Cerebellar nuclear complex (tissue), 1 donor: ENCODE measurements around the gene ATAT1.

ENCODE experiments used
- DNase-seq, 2 experiments: peaks; one replicate each; lab custom pipeline; 2025; lab: John Stamatoyannopoulos, UW

Gene ATAT1

DNA sequence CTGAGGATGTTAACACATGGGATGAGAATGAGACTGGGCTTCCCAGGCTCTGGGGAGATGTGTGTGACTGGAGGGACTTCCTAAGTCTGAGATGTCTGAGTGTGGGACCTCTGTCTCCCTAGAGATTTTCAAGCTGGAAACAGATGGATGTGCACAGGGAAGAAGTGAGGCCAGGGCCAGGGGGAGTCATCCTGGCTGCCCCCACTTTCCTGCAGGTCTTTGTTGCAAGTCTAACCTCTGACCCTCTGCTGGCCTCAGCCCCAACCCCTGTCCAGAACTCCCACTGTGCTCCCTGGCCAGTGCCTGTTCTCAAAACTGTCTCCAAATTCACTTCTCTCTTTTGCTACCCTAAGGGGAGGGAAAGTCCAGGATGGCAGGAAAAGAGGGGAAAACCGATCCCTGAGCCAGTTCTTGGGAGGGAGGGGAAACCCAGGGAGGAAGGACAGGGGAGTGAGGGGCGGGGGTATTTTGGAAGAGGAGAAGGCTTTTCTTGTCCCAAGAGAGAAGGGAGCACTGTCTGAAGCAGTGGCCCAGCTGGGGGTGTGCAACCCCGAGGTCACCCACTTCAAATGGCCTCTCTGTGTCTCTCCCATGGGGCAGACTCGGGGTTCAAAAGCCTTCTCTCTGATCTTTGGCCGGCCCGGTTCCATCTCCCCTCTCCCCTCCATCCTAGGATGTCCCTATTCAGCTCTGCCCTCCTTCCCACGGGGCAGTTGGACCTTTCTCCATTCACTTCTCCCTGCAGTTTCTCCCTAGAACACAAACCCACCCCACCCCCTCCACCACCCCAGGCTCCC, 56.7 kb downstream of the ATAT1 start:
- no peak for DNase-seq

DNA sequence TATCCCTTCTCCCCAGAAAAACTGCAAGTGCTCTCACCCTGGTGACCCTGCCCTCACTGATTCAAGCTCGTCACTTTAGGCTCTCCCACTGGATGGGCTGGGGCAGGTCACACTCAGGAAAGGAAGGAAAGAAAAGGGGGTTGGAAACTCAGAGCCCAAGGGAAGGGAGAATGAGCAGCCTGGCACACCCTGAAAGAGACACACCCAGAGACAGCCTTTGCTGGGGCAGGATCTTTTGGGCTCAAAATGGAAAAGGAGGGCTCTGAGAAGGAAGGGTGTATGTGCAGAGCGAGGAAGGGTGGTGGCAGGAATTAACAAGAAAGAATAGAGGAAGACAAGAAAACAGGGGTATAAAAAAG, 57.3 kb downstream of the ATAT1 start:
- no peak for DNase-seq

DNA sequence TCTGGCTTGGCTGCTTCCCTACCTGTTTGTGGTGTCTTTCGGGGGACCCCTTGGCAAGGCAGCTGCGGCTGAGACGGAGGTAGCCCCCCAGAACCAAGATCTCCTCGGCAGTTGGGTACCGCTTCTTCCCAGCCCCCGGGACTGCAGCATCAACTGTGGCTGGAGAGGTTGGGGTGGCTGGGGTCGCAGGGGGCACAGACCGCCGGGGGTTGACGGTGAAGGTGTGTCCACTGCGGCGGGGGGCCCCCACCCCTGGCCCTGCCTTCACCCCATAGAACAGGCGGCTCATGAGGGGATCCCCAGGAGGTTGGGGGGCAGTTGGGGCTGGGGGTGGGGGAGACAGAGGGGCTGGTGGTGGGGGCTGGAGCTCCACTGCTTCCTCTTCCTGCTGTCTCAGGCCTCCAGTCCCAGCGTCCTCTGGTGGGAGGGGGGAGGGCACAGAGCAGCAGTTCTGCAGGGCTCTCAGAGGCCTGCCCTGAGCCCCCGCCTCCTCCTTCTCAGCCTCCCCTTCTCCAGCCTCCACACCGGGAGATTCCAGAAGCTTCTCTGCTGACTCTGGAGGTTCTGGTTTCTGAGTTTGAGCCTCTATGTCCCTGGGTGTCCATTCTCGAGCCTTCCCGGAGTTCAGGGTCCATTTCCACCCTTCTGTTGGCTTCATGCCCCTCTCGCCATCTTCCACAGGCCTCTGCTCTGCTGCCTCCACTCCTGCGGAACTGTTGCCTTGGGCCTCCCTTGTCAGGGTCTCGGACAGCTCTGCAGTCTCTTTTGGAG, 57.9 kb downstream of the ATAT1 start:
- no peak for DNase-seq

DNA sequence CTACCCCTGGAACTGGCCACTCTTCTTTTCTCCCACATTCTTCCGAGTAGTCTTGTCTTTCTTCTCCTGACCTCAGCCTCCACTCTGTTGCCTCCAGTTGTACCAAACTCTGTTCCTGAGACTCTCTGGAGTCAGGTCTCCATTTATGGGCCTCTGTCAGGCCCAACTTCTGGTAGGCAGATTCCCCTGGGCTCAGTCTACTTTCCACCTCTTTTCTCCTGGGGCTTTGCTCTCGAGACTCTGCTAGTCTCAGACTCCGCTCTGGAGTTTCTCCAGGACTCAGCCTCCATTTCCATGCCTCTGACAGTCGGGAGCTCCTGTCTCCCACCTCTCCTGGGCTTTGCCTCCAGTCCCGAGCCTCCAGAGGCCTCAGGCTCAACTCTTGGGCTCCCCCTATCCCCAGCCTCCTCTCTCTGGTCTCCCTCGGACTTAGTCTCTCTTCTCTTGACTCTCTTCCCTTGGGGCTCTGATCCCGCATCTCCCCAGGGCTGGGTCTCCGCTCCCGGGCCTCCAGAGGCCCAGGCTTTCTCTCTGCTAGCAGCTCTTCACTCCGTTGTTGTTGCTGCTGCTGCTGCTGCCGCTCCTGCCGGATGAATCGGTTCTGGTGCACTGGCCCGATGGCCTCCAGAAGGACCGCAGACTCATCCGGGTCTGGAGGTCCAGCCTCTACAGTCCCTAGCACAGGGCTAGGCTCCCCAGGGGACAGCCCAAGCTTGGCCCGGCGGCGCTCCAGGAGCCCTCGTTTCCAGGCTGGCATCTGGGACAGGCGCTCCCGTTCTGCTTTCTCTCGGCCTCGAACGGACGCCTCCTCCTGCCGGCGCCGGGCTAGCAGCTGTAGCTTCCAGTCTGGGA, 58.7 kb downstream of the ATAT1 start:
- no peak for DNase-seq

DNA sequence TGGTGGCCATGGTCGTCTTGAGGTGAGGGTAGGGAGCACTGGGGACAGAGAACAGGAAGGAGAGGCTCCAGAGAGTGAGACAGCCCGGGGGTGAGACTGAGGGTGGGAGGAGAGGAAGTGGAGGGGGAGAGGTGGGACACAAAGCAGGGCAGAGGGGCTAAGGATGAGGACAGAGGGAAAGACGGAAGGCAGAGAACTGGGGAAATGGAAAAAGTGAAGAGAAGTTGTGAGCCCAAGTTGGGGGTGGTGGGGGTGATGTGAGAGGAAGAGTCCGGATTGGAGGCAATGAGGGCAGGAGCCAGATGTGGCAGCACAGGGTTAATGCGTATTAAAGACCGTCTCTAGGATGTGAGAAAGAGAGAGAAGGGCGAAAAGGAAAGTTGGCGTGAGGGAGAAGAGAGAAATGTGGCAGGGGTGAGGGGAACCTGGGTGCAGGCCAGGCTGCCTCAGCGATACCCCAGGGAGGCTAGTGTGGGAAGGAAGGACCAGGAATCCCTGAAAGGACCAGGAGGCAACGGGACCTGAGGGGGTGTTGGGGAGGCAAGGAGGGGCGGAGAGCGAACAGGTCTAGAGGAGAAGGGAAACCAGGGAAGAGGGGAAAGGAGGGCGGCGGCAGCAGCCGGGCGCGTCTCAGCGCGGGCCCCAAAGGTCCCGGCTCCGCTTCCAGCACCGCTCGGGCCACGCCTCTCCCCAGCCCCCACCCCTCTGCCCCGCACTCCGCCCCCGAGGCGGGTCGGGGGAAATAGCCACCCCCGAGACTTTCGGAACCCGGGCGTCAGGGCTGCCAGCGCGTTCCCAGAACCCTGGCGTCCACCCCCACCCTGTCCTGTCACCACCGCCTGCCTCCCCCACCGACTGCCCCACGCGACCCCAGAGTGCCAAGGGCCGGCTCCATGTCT, 59.6 kb downstream of the ATAT1 start, which contains the start of gene PPP1R18:
TSS of gene PPP1R18 (minus strand) at position 637 of the 899 bp plus-strand sequence. CDS start at position 10, 627 bp downstream.
- no peak for DNase-seq

DNA sequence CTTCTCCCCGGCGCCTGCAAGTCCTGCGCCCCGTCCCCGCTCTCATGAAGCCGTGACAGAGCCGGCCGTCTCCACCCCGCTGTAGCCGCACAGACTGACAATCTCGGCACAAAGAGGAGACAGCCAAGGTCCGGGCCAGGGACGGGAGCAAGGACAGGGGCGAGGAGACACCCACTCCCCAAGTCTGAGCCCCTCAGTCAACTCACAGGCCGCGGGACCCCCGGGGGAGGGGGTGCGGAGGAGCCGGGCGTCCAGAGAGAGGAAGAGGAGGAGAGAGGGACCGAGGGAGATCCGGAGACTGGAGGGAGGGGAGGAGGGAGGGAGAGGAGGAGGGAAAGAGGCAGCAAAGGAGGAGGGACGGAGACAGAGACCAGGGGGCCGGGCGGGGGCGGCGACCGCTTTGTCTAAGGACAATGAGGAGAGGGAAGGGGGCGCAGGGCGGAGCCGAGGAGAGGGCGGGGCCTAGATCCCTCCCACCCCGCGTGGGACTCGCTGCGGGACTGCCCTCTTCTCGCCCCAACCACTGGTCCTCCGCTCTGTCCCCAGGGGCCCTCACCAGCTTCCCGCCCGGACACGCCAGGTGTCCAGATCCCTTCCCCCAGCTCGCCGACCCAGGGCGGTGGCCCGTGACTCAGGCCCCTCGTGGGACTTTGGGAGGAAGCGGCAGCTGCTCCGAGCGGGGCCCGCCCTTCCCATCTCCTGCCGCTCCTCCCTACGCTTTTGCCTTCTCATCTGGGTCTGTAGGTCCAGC, 60.4 kb downstream of the ATAT1 start:
- no peak for DNase-seq

DNA sequence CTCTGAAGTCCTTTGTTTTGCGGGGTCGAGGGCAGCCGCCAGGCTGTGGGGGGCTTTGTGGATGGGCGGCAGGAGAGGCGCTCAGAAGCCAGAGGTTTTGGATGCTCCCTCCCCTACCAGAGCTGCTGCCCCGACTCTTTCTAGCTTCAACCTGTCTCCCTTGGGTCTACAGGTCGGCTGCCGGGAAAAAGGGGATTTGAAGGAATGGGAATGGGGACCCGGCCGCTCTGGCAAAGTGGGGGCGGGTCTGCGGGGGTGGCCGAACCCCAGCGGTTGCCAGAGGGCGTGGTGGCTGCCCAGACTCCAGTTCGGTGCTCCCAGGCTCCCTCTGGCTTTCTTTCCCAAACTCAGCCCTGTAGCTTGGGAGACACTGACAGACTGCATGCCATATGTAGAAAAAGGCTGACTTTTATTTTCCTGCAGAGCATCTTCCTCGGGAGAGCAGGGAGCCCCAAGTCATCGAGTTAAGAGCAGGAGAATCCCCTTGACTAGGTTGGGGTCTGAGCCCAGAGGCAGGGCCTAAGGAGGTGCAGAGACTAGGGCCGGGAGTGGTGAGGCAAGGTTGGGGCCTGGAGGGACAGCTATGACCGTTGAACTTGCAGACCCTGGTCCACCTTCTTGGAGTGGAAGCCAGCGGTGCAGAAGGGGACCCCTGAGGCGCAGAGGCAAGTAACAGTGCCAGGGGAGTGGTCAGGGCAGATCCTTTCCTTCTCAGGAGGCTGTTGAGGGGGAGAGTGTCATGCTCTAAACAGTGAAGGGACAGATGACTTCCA, 61.2 kb downstream of the ATAT1 start:
- DNase-seq: no peak

DNA sequence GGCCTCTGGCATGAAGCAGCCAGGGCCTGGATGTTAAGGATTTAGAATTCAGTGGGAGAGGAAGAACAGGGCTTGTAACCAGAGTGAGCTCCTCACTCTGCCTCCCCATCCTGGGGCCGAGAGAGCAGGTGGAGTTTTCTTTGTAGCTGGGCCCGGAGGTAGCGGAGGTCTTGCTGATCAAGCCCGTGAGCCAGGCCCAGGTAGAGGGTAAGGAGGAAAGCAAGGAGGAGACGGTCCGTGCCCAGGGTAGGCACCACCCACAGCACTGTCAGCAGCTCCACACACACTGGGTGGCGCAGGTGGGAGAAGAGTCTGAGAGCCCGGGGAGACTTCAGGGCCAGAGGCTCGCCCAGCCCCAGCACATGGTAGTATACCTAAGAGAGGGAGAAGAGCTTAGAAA, 61.9 kb downstream of the ATAT1 start:
- no peak for DNase-seq

DNA sequence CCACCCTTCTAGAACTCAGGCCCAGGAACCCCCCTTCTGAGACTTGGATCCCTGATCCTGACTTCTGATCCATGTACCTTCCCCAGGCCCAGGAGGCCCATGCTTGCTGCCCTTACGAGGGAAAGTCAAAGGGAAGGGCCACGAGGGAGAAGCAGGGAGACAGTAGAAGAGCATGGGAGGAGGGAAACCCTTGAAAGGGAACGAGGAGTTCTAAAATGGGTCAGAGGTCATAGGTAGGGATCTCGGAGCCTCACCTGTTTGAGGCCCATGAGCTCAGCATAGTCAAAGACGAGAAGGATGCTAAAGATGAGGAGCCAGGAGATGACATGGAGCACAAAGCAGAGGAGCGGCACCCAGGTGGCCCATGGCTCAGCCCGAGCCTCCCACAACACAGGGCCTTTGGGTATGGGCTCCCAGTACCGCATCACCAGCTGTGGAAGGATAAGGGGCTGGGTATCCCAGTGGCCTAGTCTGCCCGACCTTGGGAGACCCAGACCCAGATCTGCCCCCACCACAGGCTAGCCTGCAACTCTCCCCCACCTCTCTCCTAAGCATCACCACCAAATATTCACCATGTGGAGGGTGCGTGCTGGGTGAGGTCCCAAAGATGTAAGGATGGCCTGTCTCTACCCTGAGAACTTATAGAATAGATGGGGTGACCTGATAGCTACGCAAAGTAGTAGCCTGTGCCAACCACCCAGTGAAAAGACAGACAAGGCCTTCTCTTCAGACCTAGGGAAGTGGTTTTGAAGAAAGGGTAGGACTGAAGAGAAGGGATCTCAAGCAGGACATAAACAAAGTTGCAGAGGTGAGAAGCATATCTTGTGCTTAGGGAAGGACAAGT, 62.6 kb downstream of the ATAT1 start:
- no peak for DNase-seq

DNA sequence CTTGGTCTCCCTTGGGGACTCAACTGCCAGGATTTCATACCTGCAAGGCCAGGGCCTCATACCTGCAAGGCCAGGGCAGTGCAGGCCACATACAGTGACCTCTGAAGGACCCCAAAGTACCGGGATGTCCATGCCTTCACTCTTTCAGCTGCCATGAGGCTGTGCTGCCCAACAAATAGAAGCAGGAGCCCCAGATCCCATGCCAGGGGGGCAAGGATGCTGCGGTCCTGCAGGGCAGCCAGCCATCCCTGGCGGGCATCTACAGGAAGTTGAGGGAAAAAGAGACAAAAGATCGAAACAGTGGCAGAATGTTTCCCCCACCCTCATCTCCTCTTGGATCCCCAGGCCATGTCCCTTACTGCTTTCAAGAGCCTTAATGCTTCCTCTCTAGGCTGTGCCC, 63.3 kb downstream of the ATAT1 start:
- no peak for DNase-seq

DNA sequence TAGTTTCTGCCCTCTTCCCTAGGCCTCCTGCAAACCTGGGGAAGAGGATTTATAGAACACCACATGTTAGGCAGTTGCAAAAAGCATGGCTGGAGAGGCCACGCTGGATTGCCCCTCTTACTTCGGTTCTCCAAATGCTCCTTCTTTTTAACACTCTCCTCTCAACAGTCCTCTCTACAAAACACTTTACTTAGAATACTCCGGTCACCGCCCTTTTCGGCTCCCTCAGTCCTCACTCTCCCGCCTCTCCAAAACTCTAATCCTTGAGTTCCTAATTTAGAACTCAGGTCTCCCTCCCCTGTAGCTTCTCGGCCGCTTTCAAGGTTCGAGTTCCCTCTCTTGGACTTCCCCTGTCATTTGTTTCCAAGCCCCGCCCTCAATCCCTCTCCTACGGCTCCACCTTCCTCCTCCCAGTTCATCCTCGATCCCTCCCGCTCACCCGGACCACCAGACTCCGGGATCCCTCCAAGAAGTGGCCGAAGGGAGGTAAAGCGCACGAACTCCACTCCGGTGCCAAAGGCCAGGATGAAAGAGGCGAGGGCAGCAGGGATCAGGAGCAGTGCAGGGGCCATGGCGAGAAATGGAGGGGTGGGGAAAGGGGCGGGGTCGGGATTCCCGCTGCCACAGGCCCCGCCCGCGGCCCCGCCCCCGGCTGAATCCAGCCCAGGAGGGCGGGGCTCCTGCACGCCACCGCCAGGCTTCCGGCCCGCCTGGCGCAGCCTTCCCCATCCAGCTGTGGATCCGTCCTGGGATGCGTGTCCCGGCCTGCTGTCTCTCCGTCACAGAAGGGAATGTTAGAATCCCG, 63.9 kb downstream of the ATAT1 start, which contains the start of gene NRM:
TSS of gene NRM (minus strand) at position 582 of the 805 bp plus-strand sequence. CDS start at position 572, 10 bp downstream.
- peak in 1 of 2 experiments; percentile 21 for DNase-seq

DNA sequence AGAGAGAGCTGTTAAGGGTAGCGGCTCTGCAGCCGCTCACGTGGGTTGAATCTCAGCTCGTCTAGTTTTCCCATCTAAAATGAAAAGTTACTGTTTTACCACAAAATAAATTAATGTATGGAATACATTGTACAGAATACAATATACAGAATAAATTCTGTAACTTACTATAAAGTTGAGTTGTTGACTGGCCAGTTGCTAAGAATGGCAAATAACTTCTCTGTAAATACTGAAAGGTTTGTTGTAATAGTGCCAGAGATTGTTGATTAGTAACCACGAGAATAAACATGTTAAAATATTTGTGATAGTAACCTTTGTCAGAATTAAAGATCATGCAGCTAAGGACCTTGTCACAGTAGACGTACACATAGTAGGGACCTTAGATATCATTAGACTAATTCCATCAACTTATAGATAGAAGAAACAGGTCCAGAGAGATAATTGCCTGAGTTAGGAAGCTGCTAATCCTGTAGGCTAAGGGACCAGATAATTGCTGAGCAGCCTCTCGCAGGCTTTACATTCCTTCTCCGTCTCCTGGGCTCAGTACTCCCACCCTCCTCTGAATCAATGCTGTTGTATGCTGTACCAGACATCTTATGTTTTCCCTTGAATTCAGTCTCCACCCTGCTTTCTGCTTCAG, 64.7 kb downstream of the ATAT1 start:
- DNase-seq: no peak
